ENCODE data around the gene PLXNA2.
A peak's percentile ranks its signal among the peaks of the same experiment; 100 is the strongest.

The PLXNA2 gene

GRCh38 chr1:208175508-208175895, 68.7 kb downstream of the PLXNA2 start:
- DNase-seq: no peak

GRCh38 chr1:208174731-208175507, 69.3 kb downstream of the PLXNA2 start:
- no peak for DNase-seq

GRCh38 chr1:208174200-208174599, 70.0 kb downstream of the PLXNA2 start:
- no peak for DNase-seq

GRCh38 chr1:208173749-208174148, 70.4 kb downstream of the PLXNA2 start:
- no peak for DNase-seq

GRCh38 chr1:208172423-208173145, 71.6 kb downstream of the PLXNA2 start:
- no peak for DNase-seq

- no peak for DNase-seq
Observed at GRCh38 chr1:208171616-208172422, 72.4 kb downstream of the PLXNA2 start.

- no peak for DNase-seq
Observed at GRCh38 chr1:208170252-208170651, 73.9 kb downstream of the PLXNA2 start.

- no peak for DNase-seq
Observed at GRCh38 chr1:208169081-208169879, 74.9 kb downstream of the PLXNA2 start.

- DNase-seq: no peak
Observed at GRCh38 chr1:208167261-208167869, 76.8 kb downstream of the PLXNA2 start.

- peak; percentile 80 for DNase-seq
Observed at GRCh38 chr1:208166340-208167138, 77.6 kb downstream of the PLXNA2 start.

GRCh38 chr1:208165659-208166058, 78.5 kb downstream of the PLXNA2 start:
- DNase-seq: no peak

- no peak for DNase-seq
Observed at GRCh38 chr1:208164609-208165008, 79.6 kb downstream of the PLXNA2 start.

- no peak for DNase-seq
Observed at GRCh38 chr1:208163539-208163938, 80.6 kb downstream of the PLXNA2 start.

GRCh38 chr1:208162903-208163302, 81.3 kb downstream of the PLXNA2 start:
- no peak for DNase-seq

GRCh38 chr1:208161656-208162375, 82.4 kb downstream of the PLXNA2 start:
- no peak for DNase-seq

GRCh38 chr1:208161005-208161404, 83.2 kb downstream of the PLXNA2 start:
- DNase-seq: no peak

- DNase-seq: no peak
Observed at GRCh38 chr1:208160259-208160819, 83.8 kb downstream of the PLXNA2 start.

GRCh38 chr1:208159555-208160258, 84.5 kb downstream of the PLXNA2 start:
- DNase-seq: peak; percentile 88

Data from islet precursor cell (in vitro differentiated cells).